NCI-H2107 (cell line): ENCODE data around the gene CACNG8.

Experiments used
- DNase-seq: peaks from one replicate; lab custom pipeline; 2025; lab: John Stamatoyannopoulos, UW

CACNG8 gene

DNA sequence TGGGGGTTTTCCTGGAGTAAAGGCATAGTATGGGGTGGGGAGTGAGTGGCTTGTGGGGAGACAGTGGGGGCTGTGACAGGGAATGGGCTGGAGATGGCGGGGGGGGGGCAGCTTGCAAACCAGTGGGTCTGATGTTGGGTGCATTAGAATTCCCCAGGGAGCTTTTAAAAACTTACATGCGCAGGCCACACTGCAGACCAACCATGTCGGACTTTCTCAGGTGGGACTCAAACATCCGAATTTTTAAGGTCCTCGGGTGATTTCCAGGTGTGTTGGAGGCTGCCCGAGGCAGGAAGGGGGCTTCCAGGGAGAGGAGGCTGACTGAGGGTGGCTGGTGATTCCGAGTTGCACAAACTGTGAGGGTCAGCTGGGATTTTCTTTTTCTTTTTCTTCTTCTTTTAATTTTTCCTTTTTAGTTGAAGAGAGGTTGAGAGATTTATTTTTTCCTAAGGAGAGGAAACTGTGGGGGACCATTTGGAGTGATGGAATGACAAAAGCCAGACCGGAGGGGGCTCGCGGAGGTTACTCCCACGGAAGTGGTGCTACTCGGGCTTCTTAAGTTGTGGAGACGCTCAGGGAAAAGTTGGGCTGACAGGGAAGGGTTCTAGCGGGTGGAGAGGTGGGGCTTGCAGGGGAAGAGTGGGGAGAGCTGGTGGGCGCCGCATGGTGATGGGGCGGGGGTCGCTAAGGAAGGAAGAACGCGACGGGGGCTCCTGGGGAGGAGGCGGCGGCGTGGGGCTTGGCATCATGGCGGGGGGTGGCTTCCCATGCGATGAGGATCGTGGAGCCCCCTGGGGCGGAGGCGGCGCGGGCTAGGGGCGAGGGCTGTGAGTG, 997 bp upstream of the CACNG8 start:
- no peak for DNase-seq

DNA sequence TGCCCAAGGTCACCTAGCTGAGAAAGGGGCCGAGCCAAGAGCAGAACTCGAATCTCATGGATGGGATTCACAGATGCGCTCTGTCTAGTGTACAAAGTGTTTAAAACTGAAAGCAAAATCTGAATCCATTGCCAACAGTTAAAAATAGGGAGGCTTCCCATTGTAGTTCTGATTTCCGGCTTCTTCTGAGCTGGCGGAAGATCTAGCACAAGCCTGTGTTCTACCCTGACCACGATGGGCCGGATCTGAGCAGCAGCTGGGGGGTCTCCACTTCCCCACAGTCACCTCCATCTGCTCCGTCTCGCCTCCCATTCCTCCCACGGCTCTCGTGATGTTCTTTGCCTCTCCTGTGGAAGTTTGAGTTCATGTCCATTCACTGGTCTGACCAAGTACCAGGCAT, 2.4 kb downstream of the CACNG8 start:
- no peak for DNase-seq

DNA sequence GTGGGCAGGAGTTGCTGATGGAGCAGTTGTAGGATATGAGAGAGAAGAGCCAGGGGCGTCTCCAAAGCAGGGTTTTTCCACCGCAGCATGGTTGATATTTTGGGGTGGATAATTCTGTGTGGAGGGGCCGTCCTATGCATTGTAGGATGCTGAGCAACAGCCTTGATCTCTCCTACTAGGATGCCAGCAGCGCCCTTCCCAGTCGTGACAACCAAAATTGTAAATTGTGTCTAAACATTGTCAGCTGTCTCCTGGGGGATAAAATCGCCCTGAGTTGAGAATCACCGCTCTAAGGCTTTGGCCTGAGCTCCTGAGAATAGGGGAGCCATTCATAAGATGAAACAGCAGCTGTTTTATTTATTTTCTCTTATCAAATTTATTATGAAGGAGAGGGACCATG, 4.2 kb downstream of the CACNG8 start:
- no peak for DNase-seq

DNA sequence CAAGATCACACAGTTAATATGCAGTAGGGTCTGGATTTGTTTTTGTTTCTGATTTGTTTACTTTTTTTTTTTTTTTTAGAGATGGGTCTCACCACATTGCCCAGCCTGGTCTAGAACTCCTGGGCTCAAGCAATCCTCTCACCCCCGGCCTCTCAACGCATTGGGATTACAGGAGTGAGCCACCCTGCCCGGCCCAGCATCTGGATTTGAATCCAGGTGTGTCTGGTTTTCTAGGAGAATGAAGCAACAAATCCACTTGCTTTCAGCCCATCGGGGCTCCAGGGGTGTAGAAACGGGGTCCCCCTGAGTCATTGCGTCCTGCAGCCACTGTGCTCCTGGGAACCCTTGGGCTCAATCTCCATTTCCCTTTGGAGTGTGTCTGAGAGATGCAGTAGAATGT, 6.6 kb downstream of the CACNG8 start:
- no peak for DNase-seq

DNA sequence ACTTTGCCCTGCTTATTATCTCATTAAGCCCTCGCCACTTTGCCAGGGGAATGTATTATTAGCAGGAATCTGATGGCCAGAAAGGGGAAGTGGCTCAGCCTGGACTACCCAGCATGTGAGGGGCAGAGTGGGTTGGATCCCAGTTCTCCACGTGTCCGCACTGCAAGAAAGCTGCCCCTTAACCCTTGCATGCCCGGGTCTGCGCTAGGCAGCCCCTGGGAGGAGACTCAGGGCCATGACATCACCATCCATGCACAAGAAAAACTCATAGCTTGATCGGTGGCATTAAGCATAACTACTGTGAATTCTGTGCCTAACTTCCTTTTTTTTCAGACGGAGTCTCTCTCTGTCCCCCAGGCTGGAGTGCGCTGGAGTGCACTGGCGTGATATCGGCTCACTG, 8.9 kb downstream of the CACNG8 start:
- DNase-seq: no peak

DNA sequence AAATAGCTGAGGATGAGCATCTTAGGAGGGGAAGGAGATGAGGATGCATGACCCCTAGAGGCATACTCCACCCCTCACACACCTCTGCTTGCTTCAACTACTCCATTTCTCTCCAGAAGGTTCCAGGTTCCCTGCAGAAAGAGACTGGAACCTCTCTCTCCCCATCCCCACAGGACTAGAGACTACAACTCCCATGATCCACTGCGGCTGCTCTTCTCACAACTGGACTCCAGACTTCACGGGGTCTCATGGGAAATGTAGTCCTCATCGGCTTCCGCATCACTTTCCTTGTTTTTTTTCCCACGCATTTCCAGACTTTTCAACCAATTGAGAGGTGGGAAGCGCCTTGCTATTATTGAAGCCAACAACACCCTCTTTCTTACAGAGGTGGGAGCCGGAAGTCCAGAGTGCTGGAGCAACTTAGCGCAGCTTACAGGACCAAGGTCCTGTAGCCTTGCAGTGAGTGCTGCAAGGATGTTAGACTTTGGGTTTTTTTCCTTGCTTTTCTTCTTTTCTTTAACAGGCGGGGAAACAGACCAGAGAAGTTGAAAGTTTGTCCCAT, 14.8 kb downstream of the CACNG8 start:
- DNase-seq: no peak

DNA sequence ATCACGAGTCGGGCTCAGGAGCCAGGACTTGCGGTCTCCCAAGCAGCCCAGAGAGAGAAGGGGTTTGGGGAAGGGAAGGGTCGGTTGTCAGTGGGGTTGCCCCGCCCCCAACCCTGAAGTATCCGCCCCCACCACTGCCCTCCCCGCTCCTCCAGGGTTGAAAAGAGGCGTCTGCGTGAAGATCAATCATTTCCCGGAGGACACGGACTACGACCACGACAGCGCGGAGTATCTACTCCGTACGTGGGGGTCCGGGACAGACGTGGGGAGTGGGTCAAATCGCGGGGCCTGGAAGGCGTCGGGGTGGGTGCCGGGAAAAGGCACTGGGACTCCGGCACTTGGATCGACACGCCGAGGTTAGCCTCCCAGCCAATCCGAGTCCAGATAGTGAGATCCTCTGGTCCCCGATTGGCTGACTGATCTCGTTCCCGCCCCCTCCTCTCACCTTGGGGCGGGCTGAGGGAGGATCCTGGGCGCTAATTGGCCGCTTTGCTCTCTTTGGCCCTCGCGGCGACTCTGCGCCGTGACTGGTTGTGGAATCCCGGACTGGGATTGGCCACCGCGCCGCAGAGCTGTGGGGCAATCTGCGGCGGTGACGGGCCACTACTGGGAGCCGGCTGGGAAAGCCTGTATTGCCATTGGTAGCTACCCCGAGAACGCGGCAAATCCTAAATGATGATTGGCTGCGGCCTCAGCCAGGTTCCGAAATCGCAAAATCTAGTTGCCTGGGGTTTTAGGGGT, 15.4 kb downstream of the CACNG8 start:
- no peak for DNase-seq

DNA sequence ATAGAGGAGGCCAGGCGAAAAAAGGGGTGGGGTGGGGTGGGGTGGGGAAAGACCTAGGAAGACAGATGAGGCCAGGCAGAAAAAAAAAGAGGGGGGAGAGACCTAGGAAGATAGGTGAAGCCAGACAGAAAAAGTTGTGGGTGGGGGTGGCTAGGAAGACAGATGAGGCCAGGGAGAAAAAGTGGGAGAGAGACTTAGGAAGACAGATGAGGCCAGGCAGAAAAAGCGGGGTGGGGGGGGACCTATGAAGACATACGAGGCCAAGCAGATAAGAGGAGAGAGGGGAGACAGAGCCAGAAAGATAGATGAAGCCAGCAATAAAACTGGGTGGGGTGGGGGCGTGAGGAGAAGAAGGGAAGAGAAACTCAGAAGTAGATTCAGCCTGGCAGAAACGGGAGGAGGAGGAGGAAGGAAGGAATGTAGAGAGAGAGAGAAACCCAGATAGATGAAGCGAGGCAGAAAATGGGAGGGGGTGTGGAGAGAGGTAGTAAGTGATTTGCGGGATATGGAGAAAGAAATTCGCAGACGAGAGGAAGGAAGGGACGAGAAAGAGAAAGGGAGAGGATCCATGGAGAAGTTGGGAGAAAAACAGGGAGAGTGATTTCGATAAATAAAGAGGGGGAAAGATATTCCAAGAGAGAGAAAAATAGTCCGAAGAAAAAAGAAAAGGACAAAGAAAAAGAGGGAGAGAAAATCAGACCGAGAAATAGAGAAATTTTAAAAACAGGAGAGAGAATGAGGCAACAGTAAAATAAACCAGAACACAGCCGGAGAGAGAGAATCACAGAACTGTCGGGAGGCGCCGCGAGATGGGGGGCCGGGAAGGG, 16.5 kb downstream of the CACNG8 start:
- no peak for DNase-seq

DNA sequence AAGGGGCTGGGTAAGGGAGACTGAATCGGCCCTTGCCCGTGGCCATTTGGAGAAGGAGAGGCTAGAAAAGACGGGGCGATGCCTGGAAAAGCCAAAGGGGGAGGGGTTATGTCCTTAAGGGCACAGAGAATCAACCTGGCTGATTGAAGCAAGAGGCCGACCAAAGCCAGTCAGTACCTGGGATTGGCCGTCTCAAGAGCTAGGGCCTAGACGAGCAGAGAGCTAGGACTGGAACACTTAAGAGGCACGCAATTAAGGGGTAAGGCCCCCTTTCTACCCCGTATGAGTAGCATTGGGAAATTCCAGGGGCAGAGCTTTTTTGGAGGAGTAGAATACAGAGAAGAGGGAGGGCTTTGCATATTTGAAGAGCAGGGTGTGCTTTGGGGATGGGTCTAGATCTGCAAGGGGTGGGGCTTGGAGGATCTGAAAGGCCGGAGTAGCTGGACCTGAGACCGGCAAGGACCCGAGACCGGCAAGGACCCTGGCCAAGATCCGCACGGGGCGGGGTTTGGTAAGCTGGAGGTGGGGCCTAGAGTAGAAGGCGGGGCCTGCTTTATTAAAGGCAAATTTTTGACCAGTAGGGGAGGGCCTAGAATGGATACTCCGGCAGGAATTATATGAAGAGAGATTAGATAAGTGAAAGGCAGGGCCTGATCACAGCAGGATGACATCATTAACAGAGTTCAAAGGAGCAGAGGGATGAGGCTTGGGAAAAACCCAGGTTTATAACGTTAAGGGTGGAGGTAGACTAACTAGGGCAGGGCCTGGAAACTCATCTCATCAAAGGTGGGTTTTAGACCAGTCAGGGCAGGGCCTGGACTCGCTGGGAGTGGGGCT, 18.0 kb downstream of the CACNG8 start:
- no peak for DNase-seq

DNA sequence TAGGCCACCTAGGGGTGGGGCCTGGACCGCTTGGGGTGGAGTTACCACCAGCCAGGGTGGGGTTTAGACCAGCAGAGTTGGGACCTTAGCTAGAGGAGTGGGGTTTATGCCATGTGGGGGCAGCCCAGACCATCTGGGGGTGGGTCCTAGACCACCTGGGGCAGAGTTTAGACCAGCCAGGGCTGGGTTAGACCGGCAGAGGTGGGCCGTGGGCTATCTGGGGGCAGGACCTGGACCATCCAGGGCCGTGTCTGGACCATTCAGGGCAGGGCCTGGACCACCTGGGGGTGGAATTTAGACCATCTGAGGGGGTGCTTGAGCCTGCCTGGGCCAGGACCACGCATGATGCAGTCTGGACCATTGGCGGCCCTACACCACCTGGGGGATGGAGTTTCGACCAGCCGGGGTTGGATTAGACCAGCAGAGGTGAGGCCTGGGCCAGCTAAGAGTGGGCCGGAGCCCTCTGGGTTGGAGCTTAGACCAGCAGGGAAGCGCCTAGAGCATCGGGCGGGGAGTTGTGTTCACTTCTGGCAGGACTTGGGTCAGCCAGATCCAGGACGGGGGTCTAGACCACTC, 18.7 kb downstream of the CACNG8 start:
- no peak for DNase-seq

DNA sequence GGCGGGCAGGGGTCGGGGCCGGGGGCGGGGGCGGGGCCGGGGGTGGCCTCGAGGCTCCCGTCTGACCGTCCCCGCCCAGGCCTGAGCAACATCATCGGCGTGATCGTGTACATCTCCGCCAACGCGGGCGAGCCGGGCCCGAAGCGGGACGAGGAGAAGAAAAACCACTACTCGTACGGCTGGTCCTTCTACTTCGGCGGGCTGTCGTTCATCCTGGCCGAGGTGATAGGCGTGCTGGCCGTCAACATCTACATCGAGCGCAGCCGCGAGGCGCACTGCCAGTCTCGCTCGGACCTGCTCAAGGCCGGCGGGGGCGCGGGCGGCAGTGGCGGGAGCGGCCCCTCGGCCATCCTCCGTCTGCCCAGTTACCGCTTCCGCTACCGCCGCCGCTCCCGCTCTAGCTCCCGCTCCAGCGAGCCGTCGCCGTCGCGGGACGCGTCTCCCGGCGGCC, 19.3 kb downstream of the CACNG8 start:
- DNase-seq: no peak

DNA sequence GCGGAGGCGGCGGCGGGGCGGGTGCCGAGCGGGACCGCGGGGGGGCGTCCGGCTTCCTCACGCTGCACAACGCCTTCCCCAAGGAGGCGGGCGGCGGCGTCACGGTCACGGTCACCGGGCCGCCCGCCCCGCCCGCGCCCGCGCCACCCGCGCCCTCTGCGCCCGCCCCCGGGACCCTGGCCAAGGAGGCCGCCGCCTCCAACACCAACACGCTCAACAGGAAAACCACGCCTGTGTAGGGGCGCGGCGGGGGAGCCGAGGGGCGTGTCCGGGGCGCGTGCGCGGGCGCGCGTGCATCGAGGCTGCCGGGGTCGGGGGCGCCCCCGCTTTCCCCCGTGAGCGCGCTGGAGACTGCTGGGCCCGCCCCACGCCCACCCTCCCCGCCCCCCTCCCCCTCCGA, 19.9 kb downstream of the CACNG8 start:
- no peak for DNase-seq

DNA sequence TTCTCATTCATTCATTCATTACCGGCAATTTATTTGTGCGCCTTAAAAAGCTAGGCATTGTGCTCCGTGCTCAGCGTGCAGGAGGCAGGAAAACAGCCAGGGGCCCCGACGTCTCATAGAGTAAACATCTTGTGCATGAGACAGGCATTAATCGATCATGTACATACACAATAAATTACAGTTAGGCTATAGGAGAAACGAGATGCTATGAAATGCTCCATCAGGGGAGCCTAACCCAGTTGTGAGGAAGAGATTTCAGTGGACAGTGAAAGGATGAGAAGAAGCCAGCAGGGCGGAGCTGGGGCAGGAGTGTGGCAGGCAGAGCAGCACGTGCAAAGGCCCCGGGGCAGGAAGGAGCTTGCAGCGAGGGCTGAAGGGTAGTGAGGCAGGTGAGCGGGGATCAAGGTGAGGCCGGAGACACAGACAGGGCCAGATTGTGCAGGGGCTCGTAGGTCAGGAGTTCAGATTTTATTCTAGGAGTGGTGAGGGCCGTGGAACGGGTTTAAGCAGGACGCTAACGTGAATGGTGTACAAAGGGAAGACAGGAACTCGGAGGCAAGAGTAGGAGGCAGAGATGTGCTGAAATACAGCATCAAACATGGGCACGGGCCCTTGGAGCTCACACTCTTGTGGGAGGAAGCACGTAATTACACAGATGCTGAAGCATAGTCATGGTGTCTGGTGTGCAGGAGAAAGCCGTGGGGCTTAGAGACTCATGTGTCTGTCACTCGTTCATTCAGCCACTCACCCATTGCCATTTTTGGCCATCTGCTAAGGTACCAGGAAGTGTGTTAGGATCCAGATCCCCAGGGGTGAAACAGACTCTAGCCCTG, 20.9 kb downstream of the CACNG8 start:
- DNase-seq: no peak

DNA sequence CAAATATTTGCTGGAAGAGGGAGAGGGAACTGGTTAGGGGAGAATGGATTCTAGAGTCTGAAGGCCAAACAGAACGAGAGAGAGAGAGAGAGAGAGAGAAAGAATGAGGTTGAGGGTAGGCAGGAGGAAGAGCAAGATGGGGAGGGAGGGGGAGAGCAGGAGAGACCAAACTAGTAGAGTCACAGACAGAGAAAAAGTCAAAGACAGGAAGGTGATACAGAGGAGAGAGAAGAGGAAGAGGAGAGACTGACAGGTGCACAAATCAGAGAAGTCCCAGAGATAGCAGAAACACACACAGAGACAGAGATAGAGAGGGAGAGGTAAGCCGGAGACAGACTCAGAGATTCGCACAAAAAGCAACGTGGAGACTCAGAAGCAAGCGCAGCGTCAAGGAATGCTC, 23.1 kb downstream of the CACNG8 start:
- no peak for DNase-seq

DNA sequence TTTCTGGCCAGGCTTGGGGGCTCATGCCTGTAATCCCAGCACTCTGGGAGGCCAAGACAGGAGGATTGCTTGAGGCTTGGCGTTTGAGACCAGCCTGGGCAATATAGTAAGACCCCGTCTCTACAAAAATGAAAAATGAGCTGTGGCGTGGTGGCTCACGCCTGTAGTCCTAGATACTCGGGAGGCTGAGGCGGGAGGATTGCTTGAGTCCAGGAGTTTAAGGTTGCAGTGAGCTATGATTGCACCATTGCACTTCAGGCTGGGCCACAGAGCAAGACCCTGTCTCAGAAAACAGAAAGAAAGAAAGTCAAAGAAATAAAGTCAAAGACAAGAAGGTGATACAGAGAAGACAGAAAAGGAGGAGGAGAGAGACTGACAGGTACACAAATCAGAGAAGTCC, 26.2 kb downstream of the CACNG8 start:
- DNase-seq: no peak

DNA sequence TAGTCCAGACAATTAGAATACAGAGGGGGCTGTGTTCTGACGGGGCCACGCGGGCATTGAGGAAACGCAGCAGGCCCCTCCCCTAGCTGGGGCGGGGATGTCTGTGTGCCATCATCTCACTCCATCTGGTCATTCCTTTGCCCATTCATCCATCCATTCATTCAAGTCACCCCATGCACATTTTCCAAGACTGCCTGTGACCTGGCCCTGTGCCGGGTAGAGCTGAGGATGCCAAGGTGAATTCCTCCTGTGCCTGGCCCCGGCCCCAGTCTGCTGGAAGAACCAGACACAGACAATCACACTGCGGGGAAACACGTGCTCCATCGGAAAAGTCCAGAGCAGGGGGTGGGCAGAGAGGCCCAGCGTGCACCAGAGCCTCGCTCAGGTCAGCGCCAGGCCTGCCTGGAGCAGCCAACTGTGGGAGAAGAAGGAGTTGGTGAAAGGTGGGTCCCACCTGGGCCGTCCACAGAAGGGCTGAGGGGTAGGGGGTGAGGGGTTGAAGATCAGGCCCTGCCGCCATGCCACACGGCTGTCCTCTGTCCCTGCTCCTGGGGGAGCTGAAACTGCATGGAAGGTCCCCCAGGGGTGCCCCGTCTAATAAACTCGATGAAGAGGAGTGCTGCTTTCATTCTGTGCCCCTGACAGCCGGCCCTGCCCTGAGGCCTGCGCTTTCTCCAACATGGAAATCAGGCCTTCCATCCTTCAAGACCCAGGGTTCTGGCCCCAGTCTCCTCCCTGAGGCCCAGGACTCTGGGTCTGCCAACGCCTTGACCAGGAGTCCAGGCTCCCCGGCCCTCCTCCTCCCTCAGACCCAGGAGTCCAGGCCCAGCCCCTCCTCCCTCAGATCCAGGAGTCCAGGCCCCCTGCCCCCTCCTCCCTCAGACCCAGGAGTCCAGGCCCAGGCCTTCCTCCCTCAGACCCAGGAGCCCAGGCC, 27.1 kb downstream of the CACNG8 start:
- DNase-seq: no peak

DNA sequence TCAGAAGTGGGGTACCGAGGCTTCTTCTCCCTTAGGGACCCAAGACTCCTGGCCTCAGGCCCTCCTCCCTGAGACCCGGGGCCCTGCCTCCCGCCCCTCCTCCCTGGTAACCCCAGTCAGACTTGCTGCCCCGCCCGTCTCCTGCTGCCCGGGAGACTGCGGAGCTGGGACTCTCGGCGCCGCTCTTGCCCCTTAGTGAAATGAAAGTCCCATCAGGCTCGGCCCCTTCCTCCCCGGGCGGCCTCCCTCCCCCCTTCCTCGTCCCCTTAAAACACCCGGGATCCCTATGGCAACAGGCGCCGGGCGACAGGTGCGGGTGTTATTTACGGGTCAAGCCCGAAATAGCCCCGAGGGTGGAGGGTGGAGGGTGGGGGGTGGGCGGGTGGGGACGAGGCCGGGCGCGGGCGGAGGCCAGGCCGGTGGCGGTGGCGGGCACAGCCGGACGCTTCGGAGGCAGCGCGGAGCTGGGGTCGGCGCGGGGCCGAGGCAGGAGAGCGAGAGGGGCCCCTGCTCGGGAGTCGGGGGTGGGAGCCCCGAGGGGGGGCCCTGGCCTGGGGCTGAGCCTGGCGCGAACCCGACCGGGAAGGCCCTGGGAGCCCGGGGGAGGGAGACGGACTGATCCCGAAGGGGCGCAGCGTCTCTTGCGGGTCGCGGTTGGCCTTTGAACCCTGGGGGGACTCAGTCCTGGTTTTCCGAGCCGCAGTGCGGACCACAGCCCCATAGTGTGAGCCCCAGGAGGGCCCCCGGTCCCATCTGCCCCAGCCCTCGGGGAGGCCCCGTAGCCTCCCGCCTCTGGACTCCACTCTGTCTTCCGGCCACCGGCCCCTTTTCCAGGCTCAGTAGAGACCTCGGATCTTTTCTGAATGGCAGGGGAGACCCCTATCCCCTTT, 28.7 kb downstream of the CACNG8 start, which contains the start of gene CACNG6:
Gene CACNG6 (plus strand): TSS at position 414 of the 890 bp plus-strand sequence. CDS start 1,241 bp downstream, outside the sequence.
- DNase-seq: no peak

DNA sequence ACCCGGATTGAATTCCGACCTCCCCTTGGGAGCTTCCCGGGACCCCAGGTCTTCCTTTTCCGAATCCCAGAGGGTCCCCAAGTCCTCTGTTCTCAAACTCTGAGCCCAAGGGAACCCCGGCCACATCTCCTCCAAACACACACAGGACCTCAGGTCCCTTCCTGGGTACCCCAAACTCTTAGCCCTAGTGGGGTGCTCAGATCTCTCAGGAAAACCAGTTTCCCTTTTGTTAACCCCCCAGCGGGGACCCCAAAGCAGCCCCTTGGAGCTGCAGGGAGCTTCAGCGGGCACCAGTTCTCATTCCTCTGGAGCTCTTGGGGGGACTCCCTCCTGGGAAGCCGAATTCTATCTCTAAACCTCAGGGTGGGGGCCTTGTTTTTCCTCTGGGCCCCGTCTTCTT, 29.5 kb downstream of the CACNG8 start:
- no peak for DNase-seq
